B cell (primary cell): ENCODE data around the gene PLEKHJ1. TPM values are rescaled to one million over a fixed set of nuclear protein-coding genes. Genes with fewer than 3 reads are reported as not detected.
A peak's percentile ranks its signal among the peaks of the same experiment; 100 is the strongest.

Experiments used
- ATAC-seq: fragments of 200-7000 bp; cut with Tn5 transposase; one replicate; pipeline ENCODE4 v1.10.0; 2021; ENCODE audit warnings: low read depth, mild to moderate bottlenecking, moderate number of reproducible peaks, moderate library complexity
- CTCF ChIA-PET: fragments of 350-600 bp; sonication (Branson Sonifier 250); formaldehyde crosslinking; loops from one replicate; lab custom pipeline; 2021; ENCODE audit warnings: antibody characterized with exemption, inconsistent platforms; lab: Charles Lee
- POLR2A ChIA-PET: fragments of 350-600 bp; sonication (Branson Sonifier 250); formaldehyde crosslinking; loops from one replicate; lab custom pipeline; 2021; ENCODE audit warnings: antibody characterized with exemption; lab: Charles Lee
- DNase-seq: peaks from one replicate; pipeline ENCODE4 v3.0.0; 2013
- H2AFZ ChIP-seq: 2 replicates; pipeline ENCODE4 v1.6.1; 2012; ENCODE audit warnings: mild to moderate bottlenecking, low read depth, low read length; ENCODE audit not compliant: insufficient read depth, poor library complexity, severe bottlenecking
- H3K27ac ChIP-seq, 2 donors: 1 replicate in 1 of 2; 2 replicates in 1 of 2; pipeline ENCODE4 v1.5.1; 2012 to 2013; ENCODE audit warnings: low read length in 2 of 2, mild to moderate bottlenecking in 2 of 2, moderate library complexity in 1 of 2
- H3K27me3 ChIP-seq, 4 experiments: fragments of 200-600 bp in 1 of 4; sonication (generic) in 1 of 4; replicated peaks in 1 of 4; 1 replicate in 2 of 4; 2 replicates in 2 of 4; pipeline versions ENCODE4 v1.6.1 to v1.7.0; 2013 to 2016; ENCODE audit warnings: low read length in 3 of 4, mild to moderate bottlenecking in 2 of 4, mixed read lengths in 1 of 4, moderate library complexity in 1 of 4; ENCODE audit not compliant: insufficient read depth in 4 of 4, control insufficient read depth in 3 of 4; ENCODE audit errors: control extremely low read depth in 1 of 4
- H3K36me3 ChIP-seq, 2 experiments: replicated peaks in 1 of 2; 1 replicate in 1 of 2; 2 replicates in 1 of 2; pipeline versions ENCODE4 v1.6.1 to v1.7.1; 2013; ENCODE audit warnings: low read length in 1 of 2; ENCODE audit not compliant: insufficient read depth in 2 of 2, control insufficient read depth in 1 of 2; ENCODE audit errors: control extremely low read depth in 1 of 2, extremely low read depth in 1 of 2
- H3K4me1 ChIP-seq, 2 donors: fragments of 200-600 bp in 1 of 2; sonication (generic) in 1 of 2; 1 replicate in 1 of 2; 2 replicates in 1 of 2; pipeline versions ENCODE4 v1.5.1 to v1.6.1; 2013 to 2017; ENCODE audit warnings: low read length in 2 of 2; ENCODE audit not compliant: control insufficient read depth in 2 of 2, insufficient read depth in 2 of 2
- H3K4me2 ChIP-seq: replicated peaks from 2 replicates; pipeline ENCODE3; 2012; ENCODE audit warnings: mild to moderate bottlenecking, low read depth, low read length; ENCODE audit not compliant: poor library complexity, severe bottlenecking
- H3K4me3 ChIP-seq, 5 experiments: fragments of 200-600 bp in 1 of 5; sonication (generic) in 1 of 5; 1 replicate in 3 of 5; 2 replicates in 2 of 5; pipeline versions ENCODE4 v1.5.1 to v1.7.0; 2011 to 2016; ENCODE audit warnings: low read length in 4 of 5, mild to moderate bottlenecking in 4 of 5, low read depth in 2 of 5, control low read depth in 1 of 5, moderate library complexity in 1 of 5; ENCODE audit not compliant: insufficient read depth in 1 of 5; ENCODE audit errors: control extremely low read depth in 1 of 5, extremely low read depth in 1 of 5
- H3K79me2 ChIP-seq: fragments of 200-600 bp; sonication (generic); one replicate; pipeline ENCODE4 v1.6.0; 2016; ENCODE audit warnings: low read length; ENCODE audit not compliant: control insufficient read depth, insufficient read depth
- H3K9ac ChIP-seq: fragments of 200-600 bp; sonication (generic); 2 replicates; pipeline ENCODE4 v1.6.1; 2017; ENCODE audit warnings: mild to moderate bottlenecking, low read length, moderate library complexity
- H3K9me3 ChIP-seq, 3 donors: one replicate each; pipeline versions ENCODE4 v1.6.1 to v1.7.1; 2013; ENCODE audit warnings: low read length in 2 of 3; ENCODE audit not compliant: control insufficient read depth in 2 of 3, insufficient read depth in 1 of 3; ENCODE audit errors: control extremely low read depth in 1 of 3
- H4K20me1 ChIP-seq: 2 replicates; pipeline ENCODE4 v1.6.0; 2012; ENCODE audit warnings: mild to moderate bottlenecking, low read length; ENCODE audit not compliant: insufficient read depth, control insufficient read depth, poor library complexity, severe bottlenecking
- H3K27ac Mint-ChIP-seq: one replicate; pipeline ENCODE4 v1.8.0; 2021; ENCODE audit warnings: mixed read lengths
- H3K27me3 Mint-ChIP-seq: one replicate; pipeline ENCODE4 v1.8.0; 2021; ENCODE audit warnings: mixed read lengths
- H3K4me1 Mint-ChIP-seq: one replicate; pipeline ENCODE4 v1.8.0; 2021; ENCODE audit warnings: mixed read lengths
- H3K4me3 Mint-ChIP-seq: one replicate; pipeline ENCODE4 v1.8.0; 2021; ENCODE audit warnings: mixed read lengths
- H3K9me3 Mint-ChIP-seq: one replicate; pipeline ENCODE4 v1.8.0; 2022; ENCODE audit warnings: mixed read lengths; ENCODE audit not compliant: insufficient read depth
- EZH2 ChIP-seq: IDR thresholded peaks from 2 replicates; pipeline ENCODE4 v1.6.1; 2012; ENCODE audit warnings: borderline replicate concordance, low read depth, mild to moderate bottlenecking, moderate library complexity, low read length; ENCODE audit not compliant: insufficient read depth, poor library complexity, severe bottlenecking
- WGBS: methylation state at CpG from one replicate; pipeline ENCODE4 v1.1.5; 2013; ENCODE audit warnings: missing lambda C conversion rate; ENCODE audit not compliant: insufficient coverage; 5-methylcytosine and 5-hydroxymethylcytosine counted together
- intact Hi-C: fragments of 100-400 bp; cut with micrococcal nuclease; formaldehyde crosslinking; loops from one replicate; pipeline ENCODE4 v1.10.0; 2022
- polyA minus RNA-seq: library from RNA; depleted of rRNA, polyadenylated mRNA; stranded (reverse); fragments of >200 nt; gene quantifications from 2 replicates; pipeline ENCODE4 v1.2.3, GENCODE V29; 2012
- polyA plus RNA-seq: library from polyadenylated mRNA; depleted of rRNA; stranded (reverse); fragments of >200 nt; gene quantifications from 2 replicates; pipeline ENCODE4 v1.2.3, GENCODE V29; 2012
- total RNA-seq, 2 donors: library from RNA; stranded (reverse); fragments of 120-200 nt in 1 of 2; gene quantifications; 1 replicate in 1 of 2; 2 replicates in 1 of 2; pipeline versions ENCODE4 v1.2.3 to v1.2.4, GENCODE V29; 2013 to 2022
- TF ChIP-seq, protein P1 (sequence below): fragments of 200-600 bp; IDR thresholded peaks from one replicate; pipeline ENCODE4 v1.8.0; 2022; ENCODE audit warnings: antibody characterized with exemption, mild to moderate bottlenecking

The PLEKHJ1 gene, protein sequence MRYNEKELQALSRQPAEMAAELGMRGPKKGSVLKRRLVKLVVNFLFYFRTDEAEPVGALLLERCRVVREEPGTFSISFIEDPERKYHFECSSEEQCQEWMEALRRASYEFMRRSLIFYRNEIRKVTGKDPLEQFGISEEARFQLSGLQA
- total RNA-seq (82.4 and 86.7 TPM in 2 replicates), polyA plus RNA-seq (89.2 and 117 TPM in 2 replicates), polyA minus RNA-seq (50.2 and 60.1 TPM in 2 replicates)
- total RNA-seq (2013), result 63.2 TPM

DNA sequence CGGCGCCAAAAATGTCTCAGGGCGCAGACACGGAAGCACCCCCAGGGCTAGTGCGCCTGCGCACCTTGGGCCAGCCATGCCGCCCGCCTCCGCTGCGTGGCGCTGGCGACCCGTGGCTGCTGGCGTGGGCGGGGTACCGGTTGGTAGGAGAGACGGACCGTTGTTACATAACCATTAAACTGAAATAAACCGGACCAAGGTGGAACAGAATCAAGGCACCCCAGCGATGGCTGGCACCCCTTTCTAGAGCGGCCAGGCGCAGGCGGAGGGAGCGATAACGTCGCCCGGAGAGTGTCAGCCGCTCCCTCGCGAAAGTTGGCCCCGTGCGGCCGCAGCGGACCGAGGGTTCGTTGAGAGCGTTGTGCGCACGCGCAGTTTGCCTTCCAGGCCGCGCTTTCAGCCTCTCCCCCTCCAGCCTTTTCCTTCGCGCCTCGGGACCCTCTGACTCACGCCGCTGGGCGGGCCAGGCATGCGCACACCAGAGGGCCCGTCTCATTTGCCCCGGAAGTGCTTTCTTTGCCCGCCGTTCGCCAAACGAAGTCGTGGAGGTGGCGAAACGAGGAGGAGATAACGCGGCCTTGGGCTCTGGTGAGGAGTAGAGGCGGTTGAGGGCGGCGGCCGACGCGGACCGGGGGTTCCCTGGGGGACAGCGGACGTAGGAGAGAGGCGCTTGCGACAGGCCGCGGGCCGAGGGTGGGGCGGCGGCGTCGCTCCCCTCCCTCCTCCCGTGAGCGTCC is at the start of gene PLEKHJ1, which contains the start of gene SF3A2:
Gene PLEKHJ1 (minus strand): TSS at position 16 of the 737 bp plus-strand sequence. CDS start 81 bp downstream, outside the sequence.
Gene SF3A2 (plus strand): TSS at position 511 of the 737 bp plus-strand sequence. CDS start 6,595 bp downstream, outside the sequence.
- Histone ChIP-seq H3K4me2 (peak within 1 kb of the TSS; percentile 86), H3K36me3 (peaks cover 0 to 38% of the 10 kb centered on the region in 2 experiments), H3K79me2 (peaks cover 90% of the 10 kb centered on the region), H4K20me1 (peaks cover 90% of the 10 kb centered on the region), H3K9ac (peak within 1 kb of the TSS; percentile 89), H3K27me3 (no peaks in the 10 kb centered on the region), H3K27ac (peak within 1 kb of the TSS; percentile 97 to 99), H3K4me3 (peak within 1 kb of the TSS; percentile 19 to 94 (median 70)), H3K4me1 (peaks cover 46 to 66% of the 10 kb centered on the region in 2 donors), H3K9me3 (peaks cover 0 to 6% (median 0%) of the 10 kb centered on the region in 3 donors), H2AFZ (peak within 1 kb of the TSS; percentile 88)
- CTCF ChIA-PET, result interaction anchor here (0.6 to 5.2 kb wide), 21 partner anchors 16 to 344 kb away, joined by 3 to 31 read pairs (median 5); partner anchors contain the start of gene AP3D1
- ATAC-seq, result peak; percentile 83
- TF ChIP-seq EZH2, result no peak
- TF ChIP-seq, protein P1, sequence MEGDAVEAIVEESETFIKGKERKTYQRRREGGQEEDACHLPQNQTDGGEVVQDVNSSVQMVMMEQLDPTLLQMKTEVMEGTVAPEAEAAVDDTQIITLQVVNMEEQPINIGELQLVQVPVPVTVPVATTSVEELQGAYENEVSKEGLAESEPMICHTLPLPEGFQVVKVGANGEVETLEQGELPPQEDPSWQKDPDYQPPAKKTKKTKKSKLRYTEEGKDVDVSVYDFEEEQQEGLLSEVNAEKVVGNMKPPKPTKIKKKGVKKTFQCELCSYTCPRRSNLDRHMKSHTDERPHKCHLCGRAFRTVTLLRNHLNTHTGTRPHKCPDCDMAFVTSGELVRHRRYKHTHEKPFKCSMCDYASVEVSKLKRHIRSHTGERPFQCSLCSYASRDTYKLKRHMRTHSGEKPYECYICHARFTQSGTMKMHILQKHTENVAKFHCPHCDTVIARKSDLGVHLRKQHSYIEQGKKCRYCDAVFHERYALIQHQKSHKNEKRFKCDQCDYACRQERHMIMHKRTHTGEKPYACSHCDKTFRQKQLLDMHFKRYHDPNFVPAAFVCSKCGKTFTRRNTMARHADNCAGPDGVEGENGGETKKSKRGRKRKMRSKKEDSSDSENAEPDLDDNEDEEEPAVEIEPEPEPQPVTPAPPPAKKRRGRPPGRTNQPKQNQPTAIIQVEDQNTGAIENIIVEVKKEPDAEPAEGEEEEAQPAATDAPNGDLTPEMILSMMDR, result peak; percentile 98
- peak; percentile 99 for DNase-seq
- no peaks in the 10 kb centered on the region for H3K27me3 Mint-ChIP-seq
- intact Hi-C loops, result loop anchor here (1.0 to 2.0 kb wide), 13 partner anchors 12 to 238 kb away; partner anchors contain the start of genes AP3D1, LMNB2 and TIMM13
- peak within 1 kb of the TSS; percentile 93 for H3K4me3 Mint-ChIP-seq
- POLR2A ChIA-PET, result interaction anchor here (0.6 to 2.0 kb wide), 10 partner anchors 13 to 84 kb away, joined by 3 to 8 read pairs (median 4); no protein-coding TSS in a partner anchor
- H3K9me3 Mint-ChIP-seq, result no peaks in the 10 kb centered on the region
- under 1% methylated on average over 80 of the region's 80 CpGs for WGBS
- peaks cover 65% of the 10 kb centered on the region for H3K4me1 Mint-ChIP-seq
- H3K27ac Mint-ChIP-seq, result peak within 1 kb of the TSS; percentile 98
